Measurements from ENCODE around the gene PREPL. TPM values are rescaled to one million over a fixed set of nuclear protein-coding genes. Genes with fewer than 3 reads are reported as not detected.

PREPL gene
- total RNA-seq, 2 experiments from 2014 or later = 30.0 to 31.4 TPM

DNA sequence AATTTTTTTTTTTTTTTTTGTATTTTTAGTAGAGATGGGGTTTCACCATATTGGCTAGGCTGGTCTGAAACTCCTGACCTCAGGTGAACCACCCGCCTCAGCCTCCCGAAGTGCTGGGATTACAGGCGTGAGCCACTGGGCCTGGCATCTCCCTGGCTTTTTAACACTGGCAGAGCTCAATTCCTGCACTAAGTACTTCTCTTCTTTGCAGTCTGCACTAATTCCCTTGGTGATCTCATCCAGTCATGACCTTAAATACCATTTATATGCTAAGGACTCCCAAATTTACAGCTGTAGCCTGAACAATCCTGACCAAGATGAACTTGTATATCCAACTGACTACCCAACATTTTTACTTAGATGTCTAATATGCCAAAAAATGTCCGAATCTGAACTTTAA, 10.2 kb downstream of the PREPL start:
- H3K36me3 ChIP-seq (ENCODE audit: insufficient read depth, low read length) = peaks cover 3% of the 10 kb centered on the region
- no peak overlapping the region for H3K27ac ChIP-seq (ENCODE audit: low read depth in 1 of 2, low read length in 2 of 2)
- CTCF ChIA-PET = interaction anchor here (0.7 to 1.5 kb wide), 2 partner anchors 8 to 14 kb away, joined by 3 read pairs; no protein-coding TSS in a partner anchor
- H3K4me3 Mint-ChIP-seq = no peak overlapping the region
- no peak overlapping the region for H3K27ac Mint-ChIP-seq
- intact Hi-C loops (cut with DNase I, micrococcal nuclease) = loop anchor here in 1 of 2 experiments (10.0 kb wide), 1 partner anchor 1986 kb away; the partner anchor contains the start of gene COX7A2L
- DNase-seq (no peak), ATAC-seq (ENCODE audit: poor library complexity) (no peak)
- POLR2A ChIA-PET = no interaction called here
- peaks cover 48% of the 10 kb centered on the region for H3K36me3 Mint-ChIP-seq (ENCODE audit: low read depth)
- H3K4me1 Mint-ChIP-seq (ENCODE audit: low read depth) = peaks cover 49% of the 10 kb centered on the region
- TF ChIP-seq, protein P1, sequence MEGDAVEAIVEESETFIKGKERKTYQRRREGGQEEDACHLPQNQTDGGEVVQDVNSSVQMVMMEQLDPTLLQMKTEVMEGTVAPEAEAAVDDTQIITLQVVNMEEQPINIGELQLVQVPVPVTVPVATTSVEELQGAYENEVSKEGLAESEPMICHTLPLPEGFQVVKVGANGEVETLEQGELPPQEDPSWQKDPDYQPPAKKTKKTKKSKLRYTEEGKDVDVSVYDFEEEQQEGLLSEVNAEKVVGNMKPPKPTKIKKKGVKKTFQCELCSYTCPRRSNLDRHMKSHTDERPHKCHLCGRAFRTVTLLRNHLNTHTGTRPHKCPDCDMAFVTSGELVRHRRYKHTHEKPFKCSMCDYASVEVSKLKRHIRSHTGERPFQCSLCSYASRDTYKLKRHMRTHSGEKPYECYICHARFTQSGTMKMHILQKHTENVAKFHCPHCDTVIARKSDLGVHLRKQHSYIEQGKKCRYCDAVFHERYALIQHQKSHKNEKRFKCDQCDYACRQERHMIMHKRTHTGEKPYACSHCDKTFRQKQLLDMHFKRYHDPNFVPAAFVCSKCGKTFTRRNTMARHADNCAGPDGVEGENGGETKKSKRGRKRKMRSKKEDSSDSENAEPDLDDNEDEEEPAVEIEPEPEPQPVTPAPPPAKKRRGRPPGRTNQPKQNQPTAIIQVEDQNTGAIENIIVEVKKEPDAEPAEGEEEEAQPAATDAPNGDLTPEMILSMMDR (IDR thresholded peaks at IDR 0.05) = no peak
- no peaks in the 10 kb centered on the region for H3K9me3 ChIP-seq (ENCODE audit: control insufficient read depth in 1 of 2, insufficient read depth in 1 of 2, low read length in 2 of 2)
- no peak overlapping the region for H3K4me3 ChIP-seq (ENCODE audit: low read length)
- H3K27me3 Mint-ChIP-seq = no peaks in the 10 kb centered on the region
- H3K27me3 ChIP-seq (ENCODE audit: control insufficient read depth in 1 of 2, insufficient read depth in 2 of 2, low read length in 2 of 2) = no peaks in the 10 kb centered on the region
- no peaks in the 10 kb centered on the region for H3K4me1 ChIP-seq (ENCODE audit: insufficient read depth, low read length)
- H3K9me3 Mint-ChIP-seq = no peaks in the 10 kb centered on the region

DNA sequence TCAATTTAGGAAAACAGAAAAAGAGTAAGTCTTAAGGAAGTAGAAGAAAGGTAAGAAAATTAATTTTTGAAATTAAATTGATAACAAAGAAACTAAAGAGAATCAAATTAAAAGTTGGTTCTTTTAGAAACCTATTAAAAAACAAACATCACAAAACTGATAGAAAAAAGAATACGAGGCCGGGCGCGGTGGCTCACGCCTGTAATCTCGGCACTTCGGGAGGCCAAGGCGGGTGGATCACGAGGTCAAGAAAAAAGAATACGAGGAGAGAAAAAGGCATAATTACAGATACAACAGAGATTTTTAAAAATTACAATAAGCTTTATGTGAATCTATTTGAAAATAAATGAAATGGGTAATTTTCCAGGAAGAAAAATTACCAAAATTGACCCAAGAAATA, 11.8 kb downstream of the PREPL start:
- Mint-ChIP-seq H3K27me3 (no peaks in the 10 kb centered on the region), H3K4me3 (no peak overlapping the region), H3K27ac (no peak overlapping the region), H3K9me3 (no peaks in the 10 kb centered on the region), H3K4me1 (ENCODE audit: low read depth) (peaks cover 36% of the 10 kb centered on the region), H3K36me3 (ENCODE audit: low read depth) (peaks cover 47% of the 10 kb centered on the region)
- intact Hi-C loops (cut with DNase I, micrococcal nuclease) = loop anchor here in 1 of 2 experiments (5.0 kb wide), 1 partner anchor 102 kb away; no protein-coding TSS in a partner anchor
- DNase-seq (no peak), ATAC-seq (ENCODE audit: poor library complexity) (no peak)
- ChIA-PET CTCF (no interaction called here), POLR2A (interaction anchor here (0.9 to 1.4 kb wide), 2 partner anchors 7 to 12 kb away, joined by 4 to 5 read pairs; partner anchors contain the start of genes CAMKMT and PREPL)
- Histone ChIP-seq H3K4me1 (ENCODE audit: insufficient read depth, low read length) (no peaks in the 10 kb centered on the region), H3K27me3 (ENCODE audit: control insufficient read depth in 1 of 2, insufficient read depth in 2 of 2, low read length in 2 of 2) (no peaks in the 10 kb centered on the region), H3K27ac (ENCODE audit: low read depth in 1 of 2, low read length in 2 of 2) (no peak overlapping the region), H3K9me3 (ENCODE audit: control insufficient read depth in 1 of 2, insufficient read depth in 1 of 2, low read length in 2 of 2) (no peaks in the 10 kb centered on the region), H3K36me3 (ENCODE audit: insufficient read depth, low read length) (peaks cover 8% of the 10 kb centered on the region), H3K4me3 (ENCODE audit: low read length) (no peak overlapping the region)
- TF ChIP-seq, protein P1 (IDR thresholded peaks at IDR 0.05) = no peak

DNA sequence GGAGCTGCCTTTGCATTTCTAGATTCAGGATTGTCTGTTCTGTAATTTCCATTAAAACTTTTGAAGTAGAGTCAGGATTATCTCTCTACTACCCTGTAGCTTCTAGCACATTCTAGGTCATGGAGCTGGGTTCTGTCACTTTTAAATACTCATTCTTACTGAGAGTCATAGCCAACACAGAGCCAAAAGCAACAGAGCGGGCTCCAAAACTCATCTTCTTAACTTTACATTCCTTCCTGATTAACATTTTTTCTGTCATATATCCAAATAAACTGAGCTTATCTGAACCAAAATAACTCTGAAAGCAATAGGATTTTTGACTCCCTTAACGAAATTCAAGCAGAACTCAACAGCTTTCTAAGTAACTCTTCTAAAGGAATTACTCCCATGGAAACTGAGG, 12.9 kb downstream of the PREPL start:
- no peaks in the 10 kb centered on the region for H3K27me3 ChIP-seq (ENCODE audit: control insufficient read depth in 1 of 2, insufficient read depth in 2 of 2, low read length in 2 of 2)
- no peak overlapping the region for H3K27ac ChIP-seq (ENCODE audit: low read depth in 1 of 2, low read length in 2 of 2)
- H3K4me1 ChIP-seq (ENCODE audit: insufficient read depth, low read length) = no peaks in the 10 kb centered on the region
- H3K4me3 Mint-ChIP-seq = no peak overlapping the region
- peaks cover 36% of the 10 kb centered on the region for H3K4me1 Mint-ChIP-seq (ENCODE audit: low read depth)
- peaks cover 52% of the 10 kb centered on the region for H3K36me3 Mint-ChIP-seq (ENCODE audit: low read depth)
- H3K9me3 Mint-ChIP-seq = no peaks in the 10 kb centered on the region
- ChIA-PET POLR2A (interaction anchor here (1.4 to 2.5 kb wide), 2 partner anchors 9 to 13 kb away, joined by 5 to 12 read pairs; partner anchors contain the start of genes CAMKMT and PREPL), CTCF (no interaction called here)
- TF ChIP-seq, protein P1 (IDR thresholded peaks at IDR 0.05) = no peak
- H3K9me3 ChIP-seq (ENCODE audit: control insufficient read depth in 1 of 2, insufficient read depth in 1 of 2, low read length in 2 of 2) = no peaks in the 10 kb centered on the region
- H3K36me3 ChIP-seq (ENCODE audit: insufficient read depth, low read length) = peaks cover 14% of the 10 kb centered on the region
- ATAC-seq (ENCODE audit: poor library complexity) = no peak
- H3K4me3 ChIP-seq (ENCODE audit: low read length) = no peak overlapping the region
- DNase-seq = no peak
- intact Hi-C loops (cut with DNase I, micrococcal nuclease) = loop anchor here in 1 of 2 experiments (5.0 kb wide), 1 partner anchor 101 kb away; no protein-coding TSS in a partner anchor
- H3K27me3 Mint-ChIP-seq = no peaks in the 10 kb centered on the region
- H3K27ac Mint-ChIP-seq = no peak overlapping the region

All from CD4-positive, alpha-beta T cell (primary cell).